Smooth muscle cell (in vitro differentiated cells): ENCODE results near the gene PARP3. TPM values are rescaled to one million over a fixed set of nuclear protein-coding genes. Genes with fewer than 3 reads are reported as not detected.

Experiments
- DNase-seq: peaks from one replicate; lab custom pipeline; 2025; ENCODE audit not compliant: unreplicated experiment; lab: John Stamatoyannopoulos, UW
- H2AFZ ChIP-seq: fragments of 200-600 bp; sonication (generic); 2 replicates; pipeline ENCODE4 v1.6.0; 2016; ENCODE audit warnings: antibody characterized with exemption, low read depth, mild to moderate bottlenecking
- H3F3A ChIP-seq: fragments of 200-600 bp; sonication (generic); 2 replicates; pipeline ENCODE4 v1.6.0; 2017; ENCODE audit warnings: antibody characterized with exemption, low read depth
- H3K27ac ChIP-seq: fragments of 200-600 bp; sonication (generic); 2 replicates; pipeline ENCODE4 v1.5.1; 2016; ENCODE audit warnings: low read depth, mild to moderate bottlenecking
- H3K27me3 ChIP-seq: fragments of 200-600 bp; sonication (generic); 2 replicates; pipeline ENCODE4 v1.6.1; 2016; ENCODE audit warnings: low read depth, mild to moderate bottlenecking
- H3K36me3 ChIP-seq: fragments of 200-600 bp; sonication (generic); 2 replicates; pipeline ENCODE4 v1.5.1; 2016; ENCODE audit warnings: low read depth
- H3K4me1 ChIP-seq: fragments of 200-600 bp; sonication (generic); 2 replicates; pipeline ENCODE4 v1.5.1; 2016; ENCODE audit warnings: low read depth
- H3K4me2 ChIP-seq: fragments of 200-600 bp; sonication (generic); 2 replicates; pipeline ENCODE4 v1.6.0; 2016; ENCODE audit warnings: mild to moderate bottlenecking
- H3K4me3 ChIP-seq: fragments of 200-600 bp; sonication (generic); 2 replicates; pipeline ENCODE4 v1.5.1; 2016; ENCODE audit warnings: mild to moderate bottlenecking
- H3K79me2 ChIP-seq: fragments of 200-600 bp; sonication (generic); 2 replicates; pipeline ENCODE4 v1.6.0; 2016; ENCODE audit warnings: low read depth, mild to moderate bottlenecking
- H3K9ac ChIP-seq: fragments of 200-600 bp; sonication (generic); 2 replicates; pipeline ENCODE4 v1.6.0; 2016; ENCODE audit warnings: low read depth
- H3K9me3 ChIP-seq: fragments of 200-600 bp; sonication (generic); replicated peaks from 2 replicates; pipeline ENCODE4 v1.5.1; 2016; ENCODE audit warnings: low read depth
- H4K20me1 ChIP-seq: fragments of 200-600 bp; sonication (generic); 2 replicates; pipeline ENCODE4 v1.6.0; 2016; ENCODE audit warnings: low read depth
- CTCF ChIP-seq: fragments of 200-600 bp; sonication (generic); IDR thresholded peaks from 2 replicates; pipeline ENCODE4 v1.5.1; 2017; ENCODE audit warnings: borderline replicate concordance, mild to moderate bottlenecking, antibody characterized with exemption; ENCODE audit not compliant: insufficient read depth, poor library complexity, severe bottlenecking
- WGBS: methylation state at CpG from one replicate; pipeline ENCODE4 v1.1.7; 2016; ENCODE audit warnings: low lambda C conversion rate; 5-methylcytosine and 5-hydroxymethylcytosine counted together
- polyA plus RNA-seq: library from polyadenylated mRNA; unstranded; fragments of >200 nt; fragmentation: Nextera tagmentation; extraction: Ambion mirVana; gene quantifications from 2 replicates; pipeline ENCODE4 v1.2.1, GENCODE V29; 2016
- total RNA-seq: library from RNA; depleted of rRNA; stranded (reverse); fragments of >200 nt; gene quantifications from 2 replicates; pipeline ENCODE4 v1.2.3, GENCODE V29; 2014

The PARP3 gene
- total and polyA plus RNA-seq, 2 experiments from 2014 or later, result 7.2 to 10.5 TPM

- peaks cover 21% of the 10 kb centered on the region for H3K4me1 ChIP-seq
- no peaks in the 10 kb centered on the region for H3K9me3 ChIP-seq
- peaks cover 21% of the 10 kb centered on the region for H3F3A ChIP-seq
- peak; percentile 47 for DNase-seq
- peak overlapping the region; percentile 98 for H3K4me2 ChIP-seq
- peak overlapping the region; percentile 69 for H3K4me3 ChIP-seq
- H2AFZ ChIP-seq, result peak overlapping the region; percentile 95
- H4K20me1 ChIP-seq, result no peaks in the 10 kb centered on the region
- H3K9ac ChIP-seq, result no peak overlapping the region
- peaks cover 16% of the 10 kb centered on the region for H3K79me2 ChIP-seq
- H3K36me3 ChIP-seq, result no peaks in the 10 kb centered on the region
- no peak overlapping the region for H3K27ac ChIP-seq
- peak; percentile 5 for TF ChIP-seq CTCF
- H3K27me3 ChIP-seq, result no peaks in the 10 kb centered on the region
- WGBS, result 48% methylated on average over 46 of the region's 46 CpGs
Measured at GRCh38 chr3:51975852-51976549, 33.8 kb downstream of the PARP3 start.

GRCh38 chr3:51977446-51978142, 35.4 kb downstream of the PARP3 start:
- no peaks in the 10 kb centered on the region for H3K27me3 ChIP-seq
- 99% methylated on average over 9 of the region's 9 CpGs for WGBS
- H3F3A ChIP-seq, result peaks cover 21% of the 10 kb centered on the region
- no peak overlapping the region for H2AFZ ChIP-seq
- no peak overlapping the region for H3K4me3 ChIP-seq
- no peak overlapping the region for H3K27ac ChIP-seq
- no peak overlapping the region for H3K9ac ChIP-seq
- H3K36me3 ChIP-seq, result no peaks in the 10 kb centered on the region
- H3K79me2 ChIP-seq, result peaks cover 25% of the 10 kb centered on the region
- TF ChIP-seq CTCF, result no peak
- H3K4me1 ChIP-seq, result peaks cover 28% of the 10 kb centered on the region
- DNase-seq, result no peak
- no peaks in the 10 kb centered on the region for H3K9me3 ChIP-seq
- no peaks in the 10 kb centered on the region for H4K20me1 ChIP-seq
- no peak overlapping the region for H3K4me2 ChIP-seq

GRCh38 chr3:51978143-51978502, 36.0 kb downstream of the PARP3 start:
- H3K27me3 ChIP-seq, result no peaks in the 10 kb centered on the region
- DNase-seq, result no peak
- no peaks in the 10 kb centered on the region for H3K9me3 ChIP-seq
- 88% methylated on average over 4 of the region's 4 CpGs for WGBS
- H3K4me3 ChIP-seq, result no peak overlapping the region
- no peaks in the 10 kb centered on the region for H3K36me3 ChIP-seq
- no peak overlapping the region for H3K4me2 ChIP-seq
- H3K9ac ChIP-seq, result no peak overlapping the region
- H3K27ac ChIP-seq, result no peak overlapping the region
- H3K4me1 ChIP-seq, result peaks cover 28% of the 10 kb centered on the region
- no peak overlapping the region for H2AFZ ChIP-seq
- peaks cover 25% of the 10 kb centered on the region for H3K79me2 ChIP-seq
- H3F3A ChIP-seq, result peaks cover 21% of the 10 kb centered on the region
- H4K20me1 ChIP-seq, result no peaks in the 10 kb centered on the region
- no peak for TF ChIP-seq CTCF
